CD4-positive, alpha-beta T cell treated with Interleukin-6 at 100 ng/mL for 8 hours (primary cell): ENCODE measurements around the gene MLC1.

Experiments
- DNase-seq: peaks from one replicate; pipeline ENCODE4 v3.0.0-alpha.2; 2020; ENCODE audit warnings: mixed read lengths, low spot score

Gene MLC1

GRCh38 chr22:50076646-50077535 lies 8.3 kb downstream of the MLC1 start:
- no peak for DNase-seq

- DNase-seq = no peak
These were observed 10.4 kb downstream of the MLC1 start for GRCh38 chr22:50074551-50075530.

- no peak for DNase-seq
These were observed 11.2 kb downstream of the MLC1 start for GRCh38 chr22:50074056-50074455.

GRCh38 chr22:50072714-50073538 lies 12.3 kb downstream of the MLC1 start:
- no peak for DNase-seq

GRCh38 chr22:50072167-50072555 lies 13.1 kb downstream of the MLC1 start:
- DNase-seq = no peak

- DNase-seq = no peak
These were observed 13.6 kb downstream of the MLC1 start for GRCh38 chr22:50071432-50072166.

- no peak for DNase-seq
These were observed 14.9 kb downstream of the MLC1 start for GRCh38 chr22:50070366-50070765.

- no peak for DNase-seq
These were observed 17.1 kb downstream of the MLC1 start for GRCh38 chr22:50068096-50068495.

- DNase-seq = no peak
These were observed 18.0 kb downstream of the MLC1 start for GRCh38 chr22:50067244-50067643.

- DNase-seq = no peak
These were observed 20.8 kb downstream of the MLC1 start for GRCh38 chr22:50064453-50064852.

- no peak for DNase-seq
These were observed 21.4 kb downstream of the MLC1 start for GRCh38 chr22:50063589-50064393.

GRCh38 chr22:50062509-50063135 lies 22.6 kb downstream of the MLC1 start:
- no peak for DNase-seq

- DNase-seq = no peak
These were observed 23.3 kb downstream of the MLC1 start for GRCh38 chr22:50061824-50062355.

- no peak for DNase-seq
These were observed 23.9 kb downstream of the MLC1 start for GRCh38 chr22:50061141-50061823.

- DNase-seq = no peak
These were observed 24.6 kb downstream of the MLC1 start for GRCh38 chr22:50060441-50061140.

- no peak for DNase-seq
These were observed 25.4 kb downstream of the MLC1 start for GRCh38 chr22:50059881-50060262.

- DNase-seq = no peak
These were observed 26.0 kb downstream of the MLC1 start for GRCh38 chr22:50058906-50059880.
